Thymus (tissue), 11 donors: ENCODE data around the gene ETV1. TPM values are rescaled to one million over a fixed set of nuclear protein-coding genes. Genes with fewer than 3 reads are reported as not detected.

Source experiments
- DNase-seq, 9 donors: peaks; one replicate each; pipeline ENCODE4 v3.0.0-alpha.2; 2013; ENCODE audit warnings: low spot score in 9 of 9, low read depth in 6 of 9, missing footprints in 1 of 9
- H3K27ac ChIP-seq, 2 donors: one replicate each; pipeline ENCODE4 v1.5.1; 2013; ENCODE audit warnings: control low read depth in 1 of 2, low read depth in 1 of 2, low read length in 1 of 2, mild to moderate bottlenecking in 1 of 2, moderate library complexity in 1 of 2
- H3K27me3 ChIP-seq, 2 donors: one replicate each; pipeline ENCODE4 v1.5.1; 2013; ENCODE audit warnings: low read length in 1 of 2; ENCODE audit not compliant: control insufficient read depth in 2 of 2, insufficient read depth in 1 of 2
- H3K36me3 ChIP-seq, 2 donors: one replicate each; pipeline ENCODE4 v1.5.1; 2013; ENCODE audit warnings: low read length in 1 of 2, mild to moderate bottlenecking in 1 of 2, moderate library complexity in 1 of 2; ENCODE audit not compliant: control insufficient read depth in 2 of 2, insufficient read depth in 2 of 2
- H3K4me1 ChIP-seq, 2 donors: one replicate each; pipeline ENCODE4 v1.5.1; 2013; ENCODE audit warnings: low read length in 2 of 2; ENCODE audit not compliant: control insufficient read depth in 2 of 2, insufficient read depth in 2 of 2
- H3K4me3 ChIP-seq, 2 donors: one replicate each; pipeline ENCODE4 v1.5.1; 2013; ENCODE audit warnings: low read length in 2 of 2, control low read depth in 1 of 2, mild to moderate bottlenecking in 1 of 2
- H3K9me3 ChIP-seq, 2 donors: one replicate each; pipeline ENCODE4 v1.5.1; 2013; ENCODE audit warnings: low read length in 1 of 2, mild to moderate bottlenecking in 1 of 2; ENCODE audit not compliant: control insufficient read depth in 2 of 2, insufficient read depth in 1 of 2
- WGBS: extraction: QIAGEN DNeasy Blood & Tissue Kit; methylation state at CpG from one replicate; pipeline ENCODE4 v1.1.7; 2013; 5-methylcytosine and 5-hydroxymethylcytosine counted together
- polyA plus RNA-seq: library from polyadenylated mRNA; stranded (reverse); fragments of 200-250 nt; gene quantifications from one replicate; pipeline ENCODE4 v1.2.3, GENCODE V29; 2013
- total RNA-seq: library from RNA; stranded (reverse); fragments of 120-200 nt; gene quantifications from one replicate; pipeline ENCODE4 v1.2.4, GENCODE V29; 2013
- donor health status: healthy.

The ETV1 gene
- total and polyA plus RNA-seq, 2 donors = 3.5 to 12.5 TPM

- Histone ChIP-seq H3K4me3 (no peak overlapping the region), H3K9me3 (no peaks in the 10 kb centered on the region), H3K27ac (no peak overlapping the region), H3K27me3 (no peaks in the 10 kb centered on the region), H3K36me3 (no peaks in the 10 kb centered on the region), H3K4me1 (no peaks in the 10 kb centered on the region)
- WGBS = 95% methylated on average over 5 of the region's 5 CpGs
- DNase-seq = no peak
Observed at GRCh38 chr7:13882051-13882450, 107.4 kb downstream of the ETV1 start.

DNA sequence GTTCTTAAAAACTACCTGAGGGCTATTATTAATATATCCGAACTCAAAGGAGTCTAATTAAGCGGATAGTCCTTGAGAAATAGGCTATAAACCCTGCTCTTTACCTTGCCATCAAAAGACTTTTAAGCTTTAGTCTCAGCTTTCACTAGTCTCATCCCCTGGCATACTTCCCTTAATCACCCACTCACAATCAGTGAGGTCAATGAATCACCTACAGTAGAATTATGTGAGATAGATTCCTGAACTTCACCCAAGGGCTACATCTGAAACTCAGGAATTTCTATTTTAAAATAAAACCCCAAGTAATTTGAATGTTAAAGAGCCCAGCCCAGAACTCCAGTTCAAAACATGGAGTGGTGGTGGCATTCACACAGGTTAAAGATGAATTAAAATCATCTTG, 108.7 kb downstream of the ETV1 start:
- H3K36me3 ChIP-seq = no peaks in the 10 kb centered on the region
- H3K9me3 ChIP-seq = no peaks in the 10 kb centered on the region
- no peak overlapping the region for H3K27ac ChIP-seq
- 99% methylated on average over 2 of the region's 2 CpGs for WGBS
- H3K4me3 ChIP-seq = no peak overlapping the region
- no peaks in the 10 kb centered on the region for H3K4me1 ChIP-seq
- no peak for DNase-seq
- no peaks in the 10 kb centered on the region for H3K27me3 ChIP-seq

GRCh38 chr7:13879994-13880686, 109.3 kb downstream of the ETV1 start:
- Histone ChIP-seq H3K36me3 (no peaks in the 10 kb centered on the region), H3K4me3 (no peak overlapping the region), H3K9me3 (no peaks in the 10 kb centered on the region), H3K27me3 (no peaks in the 10 kb centered on the region), H3K27ac (no peak overlapping the region), H3K4me1 (no peaks in the 10 kb centered on the region)
- WGBS = 89% methylated on average over 2 of the region's 2 CpGs
- no peak for DNase-seq

DNA sequence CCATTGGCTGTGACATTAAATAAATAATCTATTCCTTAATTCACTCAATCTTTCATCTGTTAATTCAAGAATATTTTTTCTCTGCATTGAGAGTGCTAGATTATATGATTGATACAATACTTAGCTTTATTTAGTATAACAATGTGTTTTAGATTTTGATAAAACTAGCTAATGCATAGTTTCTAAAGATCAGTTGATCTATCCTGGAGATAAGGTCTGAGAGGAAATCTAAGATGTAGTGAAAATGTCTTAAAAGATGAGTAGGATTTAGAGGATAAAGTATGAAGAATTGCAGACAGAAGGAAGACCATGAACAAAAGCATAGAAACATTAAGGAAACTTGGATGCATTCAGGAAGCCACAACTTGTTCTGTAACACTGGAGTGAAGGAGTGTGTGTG, 110.3 kb downstream of the ETV1 start:
- H3K4me3 ChIP-seq = no peak overlapping the region
- no peaks in the 10 kb centered on the region for H3K27me3 ChIP-seq
- no peaks in the 10 kb centered on the region for H3K9me3 ChIP-seq
- no peaks in the 10 kb centered on the region for H3K36me3 ChIP-seq
- no peaks in the 10 kb centered on the region for H3K4me1 ChIP-seq
- no peak overlapping the region for H3K27ac ChIP-seq
- DNase-seq = no peak

DNA sequence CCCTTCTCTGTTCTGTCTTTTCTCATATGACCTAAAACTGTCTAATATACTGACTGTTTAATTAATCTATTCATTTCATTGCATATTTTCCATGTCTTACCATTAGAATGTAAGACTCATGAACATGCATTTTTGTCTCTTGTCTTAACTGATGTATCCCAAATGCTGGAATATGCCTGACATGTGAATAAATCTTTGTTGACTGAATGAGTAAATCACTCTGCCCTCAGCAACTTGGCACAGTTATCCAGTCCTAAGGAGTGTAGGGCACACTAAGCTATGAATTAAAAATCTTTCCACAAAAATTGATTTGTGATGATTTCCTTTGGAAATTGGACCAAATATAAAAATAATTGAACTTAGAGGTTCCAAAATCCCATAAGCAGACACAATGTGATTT, 111.3 kb downstream of the ETV1 start:
- Histone ChIP-seq H3K27me3 (no peaks in the 10 kb centered on the region), H3K27ac (no peak overlapping the region), H3K36me3 (no peaks in the 10 kb centered on the region), H3K4me3 (no peak overlapping the region), H3K4me1 (no peaks in the 10 kb centered on the region), H3K9me3 (no peaks in the 10 kb centered on the region)
- DNase-seq = no peak

- Histone ChIP-seq H3K36me3 (no peaks in the 10 kb centered on the region), H3K4me3 (no peak overlapping the region), H3K27ac (no peak overlapping the region), H3K27me3 (no peaks in the 10 kb centered on the region), H3K4me1 (no peaks in the 10 kb centered on the region), H3K9me3 (peaks cover 0 to 1% of the 10 kb centered on the region in 2 donors)
- DNase-seq = no peak
- 88% methylated on average over 5 of the region's 5 CpGs for WGBS
Observed at GRCh38 chr7:13875496-13876074, 113.9 kb downstream of the ETV1 start.

DNA sequence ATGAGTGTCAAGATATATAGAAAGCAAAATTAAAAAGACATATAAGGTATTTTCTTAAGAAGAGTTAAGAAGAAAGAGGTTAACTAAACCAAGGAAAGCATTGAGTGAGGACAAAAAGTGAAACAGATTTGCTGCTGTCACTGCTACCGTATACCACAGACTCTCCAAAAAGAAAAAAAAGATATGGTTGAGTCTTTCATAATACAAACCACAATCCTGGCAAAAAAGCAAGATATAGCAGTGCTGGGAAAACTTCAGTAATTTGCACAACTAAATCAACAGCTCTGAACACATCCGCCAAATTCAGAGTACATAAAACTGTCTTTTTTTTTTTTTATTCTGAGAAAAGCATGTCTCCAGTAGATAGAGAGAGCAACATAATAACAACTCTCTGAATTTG, 114.7 kb downstream of the ETV1 start:
- peak in 1 of 9 donors; percentile 6 for DNase-seq
- Histone ChIP-seq H3K27me3 (no peaks in the 10 kb centered on the region), H3K36me3 (no peaks in the 10 kb centered on the region), H3K4me3 (no peak overlapping the region), H3K27ac (no peak overlapping the region), H3K9me3 (peaks cover 0 to 1% of the 10 kb centered on the region in 2 donors), H3K4me1 (no peaks in the 10 kb centered on the region)
- WGBS = 8% methylated on average over 2 of the region's 2 CpGs

GRCh38 chr7:13872709-13873108, 116.8 kb downstream of the ETV1 start:
- no peaks in the 10 kb centered on the region for H3K36me3 ChIP-seq
- H3K4me3 ChIP-seq = no peak overlapping the region
- no peaks in the 10 kb centered on the region for H3K4me1 ChIP-seq
- H3K27ac ChIP-seq = no peak overlapping the region
- peaks cover 0 to 1% of the 10 kb centered on the region in 2 donors for H3K9me3 ChIP-seq
- H3K27me3 ChIP-seq = no peaks in the 10 kb centered on the region
- no peak for DNase-seq

DNA sequence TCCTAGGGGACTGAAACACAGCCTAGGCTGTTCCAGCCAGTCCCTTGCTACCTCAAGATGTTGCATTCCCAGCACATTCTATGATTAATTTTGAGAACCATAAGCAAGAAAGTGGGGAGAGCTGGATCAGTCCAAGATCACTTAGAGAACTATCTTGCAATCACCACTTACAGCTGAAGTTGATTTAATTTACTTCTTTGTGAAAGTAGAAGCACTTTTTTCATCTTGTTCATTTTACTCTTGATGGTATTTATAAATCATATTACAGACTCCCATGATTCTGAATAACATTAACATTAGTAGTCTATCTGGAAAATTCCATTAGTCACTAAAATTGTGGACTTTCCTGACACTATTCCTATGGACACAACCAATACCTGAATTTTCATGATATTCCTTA, 118.5 kb downstream of the ETV1 start:
- DNase-seq = no peak
- no peaks in the 10 kb centered on the region for H3K36me3 ChIP-seq
- no peaks in the 10 kb centered on the region for H3K4me1 ChIP-seq
- H3K27me3 ChIP-seq = no peaks in the 10 kb centered on the region
- no peak overlapping the region for H3K4me3 ChIP-seq
- H3K9me3 ChIP-seq = peaks cover 0 to 1% of the 10 kb centered on the region in 2 donors
- H3K27ac ChIP-seq = no peak overlapping the region
